ENCODE data around the gene ESR2. TPM values are rescaled to one million over a fixed set of nuclear protein-coding genes. Genes with fewer than 3 reads are reported as not detected.
"Not testable (repeated sequence)": the region's sequence is repeated elsewhere in the genome, so short reads cannot be mapped to it uniquely, and the experiment has no call there.

ESR2 gene
- total RNA-seq, 2 experiments from 2014 or later: not detected

DNA sequence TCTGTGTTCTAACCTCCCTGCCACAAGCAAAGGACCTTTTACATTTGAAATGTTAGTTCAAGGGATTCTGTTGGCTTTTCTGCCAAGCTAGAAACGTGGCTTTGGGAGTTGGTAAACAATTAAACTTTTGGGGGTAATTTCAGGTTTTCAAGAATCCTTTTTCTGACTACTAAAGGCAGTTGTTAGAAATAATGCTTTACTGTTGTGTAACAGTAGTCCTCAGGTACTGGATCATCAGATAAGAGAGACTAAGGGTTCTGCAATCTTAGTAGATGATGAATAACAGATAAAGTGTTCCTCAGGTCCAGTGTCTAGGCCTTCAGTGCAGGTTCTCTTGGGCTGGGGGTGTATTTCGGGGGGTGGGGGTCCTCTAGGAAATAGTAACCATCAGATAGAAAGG lies 249.1 kb downstream of the ESR2 start:
- H3K9me3 Mint-ChIP-seq: peaks cover 9% of the 10 kb centered on the region
- ChIA-PET CTCF (interaction anchor here (1.0 kb wide), 1 partner anchor 22 kb away, joined by 3 read pairs; no protein-coding TSS in a partner anchor), POLR2A (no interaction called here)
- DNase-seq: no peak
- peaks cover 1% of the 10 kb centered on the region for H3K4me1 Mint-ChIP-seq
- no peak overlapping the region for H3K4me3 Mint-ChIP-seq
- peaks cover 64% of the 10 kb centered on the region for H3K36me3 Mint-ChIP-seq (ENCODE audit: low read depth)
- no peaks in the 10 kb centered on the region for H3K27me3 Mint-ChIP-seq
- H3K27ac Mint-ChIP-seq: no peak overlapping the region

DNA sequence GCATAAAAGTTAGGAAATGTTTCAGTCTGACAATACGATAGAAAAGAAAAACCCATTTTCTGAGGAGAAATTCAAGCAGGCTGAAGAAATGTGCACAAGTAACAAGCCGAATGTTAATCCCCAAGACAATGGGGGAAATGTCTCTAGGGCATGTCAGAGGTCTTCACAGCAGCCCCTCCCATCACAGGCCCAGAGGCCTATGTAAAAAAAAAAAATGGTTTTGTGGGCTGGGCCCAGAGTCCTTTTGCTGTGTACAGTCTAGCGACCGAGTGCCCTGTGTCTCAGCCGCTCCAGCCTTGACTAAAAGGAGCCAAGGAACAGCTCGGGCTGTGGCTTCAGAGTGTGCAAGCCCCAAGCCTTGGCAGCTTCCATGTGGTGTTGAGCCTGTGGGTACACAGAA lies 250.9 kb downstream of the ESR2 start:
- H3K27me3 Mint-ChIP-seq, H3K27ac Mint-ChIP-seq, DNase-seq, H3K9me3 Mint-ChIP-seq, POLR2A ChIA-PET, CTCF ChIA-PET, H3K4me1 Mint-ChIP-seq, H3K4me3 Mint-ChIP-seq: not testable (repeated sequence)
- H3K36me3 Mint-ChIP-seq (ENCODE audit: low read depth): peaks cover 58% of the 10 kb centered on the region

DNA sequence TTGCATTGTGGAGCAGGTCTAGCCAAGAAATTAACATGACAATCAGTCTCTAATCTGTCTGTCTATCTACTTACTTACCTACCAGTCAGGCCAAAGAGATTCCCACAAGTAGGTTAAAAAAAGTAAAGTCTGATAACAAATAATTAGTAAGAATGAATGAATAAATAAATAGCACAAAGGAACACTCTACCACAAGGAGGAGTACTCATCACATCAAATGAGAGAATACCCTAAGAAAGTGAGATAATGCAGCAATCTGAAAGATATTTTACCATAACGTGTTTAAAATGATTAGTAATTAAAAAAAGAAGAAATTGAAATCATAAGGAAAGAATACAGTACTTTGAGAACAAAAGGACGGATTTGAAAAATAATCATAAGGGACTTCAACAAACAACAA lies 254.1 kb downstream of the ESR2 start:
- ChIA-PET POLR2A (no interaction called here), CTCF (no interaction called here)
- Mint-ChIP-seq H3K36me3 (ENCODE audit: low read depth) (peaks cover 57% of the 10 kb centered on the region), H3K9me3 (peaks cover 9% of the 10 kb centered on the region), H3K4me3 (no peak overlapping the region), H3K27me3 (no peaks in the 10 kb centered on the region), H3K27ac (no peak overlapping the region), H3K4me1 (peaks cover 1% of the 10 kb centered on the region)
- DNase-seq: no peak

DNA sequence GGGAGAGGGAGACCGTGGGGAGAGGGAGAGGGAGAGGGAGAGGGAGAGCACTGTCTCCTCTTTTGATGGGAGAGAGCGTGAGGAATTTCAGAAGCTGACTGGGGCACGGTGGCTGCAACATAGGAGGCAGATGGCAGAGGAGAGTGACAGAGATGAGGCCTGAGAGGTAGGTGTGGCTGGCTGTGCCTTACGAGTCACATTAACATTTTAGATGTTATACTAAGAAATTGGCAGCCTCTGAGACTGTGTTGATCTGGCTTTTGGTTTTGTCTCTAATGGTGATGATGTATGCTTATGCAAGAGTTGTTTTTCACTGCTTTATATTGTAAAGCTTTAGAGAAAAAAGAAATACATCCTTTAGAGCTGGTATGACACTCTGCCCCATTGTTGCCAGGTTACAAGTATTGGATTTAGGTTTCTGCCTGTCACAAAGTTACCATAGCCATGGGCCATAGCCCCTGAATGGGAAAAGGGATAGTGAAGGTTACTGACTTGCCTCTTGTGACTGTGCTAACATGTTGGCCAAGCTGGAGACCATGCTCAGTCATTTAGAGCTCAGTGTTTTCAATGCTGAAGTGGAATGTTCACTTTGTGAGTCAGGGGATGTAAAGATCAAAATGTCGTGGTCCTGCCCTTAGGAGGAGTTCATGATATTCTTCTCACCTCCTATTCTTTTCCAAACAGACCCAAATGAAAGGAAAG lies 255.2 kb downstream of the ESR2 start:
- Mint-ChIP-seq H3K27me3 (no peaks in the 10 kb centered on the region), H3K27ac (no peak overlapping the region), H3K4me3 (no peak overlapping the region), H3K36me3 (ENCODE audit: low read depth) (peaks cover 56% of the 10 kb centered on the region), H3K4me1 (peaks cover 1% of the 10 kb centered on the region), H3K9me3 (peaks cover 9% of the 10 kb centered on the region)
- DNase-seq: no peak
- POLR2A ChIA-PET: no interaction called here
- CTCF ChIA-PET: no interaction called here

DNA sequence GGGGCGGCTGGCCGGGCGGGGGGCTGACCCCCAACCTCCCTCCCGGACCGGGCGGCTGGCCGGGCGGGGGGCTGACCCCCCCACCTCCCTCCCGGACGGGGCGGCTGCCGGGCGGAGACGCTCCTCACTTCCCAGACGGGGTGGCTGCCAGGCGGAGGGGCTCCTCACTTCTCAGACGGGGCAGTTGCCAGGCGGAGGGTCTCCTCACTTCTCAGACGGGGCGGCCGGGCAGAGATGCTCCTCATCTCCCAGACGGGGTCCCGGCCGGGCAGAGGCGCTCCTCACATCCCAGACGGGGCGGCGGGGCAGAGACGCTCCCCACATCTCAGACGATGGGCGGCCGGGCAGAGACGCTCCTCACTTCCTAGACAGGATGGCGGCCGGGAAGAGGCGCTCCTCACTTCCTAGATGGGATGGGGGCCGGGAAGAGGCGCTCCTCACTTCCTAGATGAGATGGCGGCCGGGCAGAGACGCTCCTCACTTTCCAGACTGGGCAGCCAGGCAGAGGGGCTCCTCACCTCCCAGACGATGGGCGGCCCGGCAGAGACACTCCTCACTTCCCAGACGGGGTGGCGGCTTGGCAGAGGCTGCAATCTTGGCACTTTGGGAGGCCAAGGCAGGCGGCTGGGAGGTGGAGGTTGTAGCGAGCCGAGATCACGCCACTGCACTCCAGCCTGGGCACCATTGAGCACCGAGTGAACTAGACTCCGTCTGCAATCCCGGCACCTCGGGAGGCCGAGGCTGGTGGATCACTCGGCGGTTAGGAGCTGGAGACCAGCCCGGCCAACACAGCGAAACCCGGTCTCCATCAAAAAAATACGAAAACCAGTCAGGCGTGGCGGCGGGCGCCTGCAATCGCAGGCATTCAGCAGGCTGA lies 256.1 kb downstream of the ESR2 start:
- DNase-seq, H3K27me3 Mint-ChIP-seq, H3K9me3 Mint-ChIP-seq, H3K4me1 Mint-ChIP-seq, POLR2A ChIA-PET, H3K27ac Mint-ChIP-seq, H3K4me3 Mint-ChIP-seq, CTCF ChIA-PET: not testable (repeated sequence)
- peaks cover 50% of the 10 kb centered on the region for H3K36me3 Mint-ChIP-seq (ENCODE audit: low read depth)

GRCh38 chr14:64035143-64035542 lies 259.0 kb downstream of the ESR2 start:
- Mint-ChIP-seq H3K9me3 (no peaks in the 10 kb centered on the region), H3K4me3 (no peak overlapping the region), H3K27ac (no peak overlapping the region), H3K27me3 (no peaks in the 10 kb centered on the region), H3K36me3 (ENCODE audit: low read depth) (peaks cover 47% of the 10 kb centered on the region), H3K4me1 (no peaks in the 10 kb centered on the region)
- DNase-seq: no peak
- CTCF ChIA-PET: no interaction called here
- POLR2A ChIA-PET: no interaction called here

Small RNAs within 50 kb of the gene (microRNA-seq; reads per million reads assigned to microRNA genes)
- not detected for gene MIR548H1 (ENCODE audit: borderline microRNAs expressed, borderline replicate concordance)

Other genes starting within 250 kb of the ESR2 start
- 100 to 1,000 TPM; 165 to 166 TPM for gene MTHFD1, start 94.0 kb upstream of the ESR2 start, total RNA-seq
- gene AKAP5, start 171.1 kb upstream of the ESR2 start, total RNA-seq: under 1 TPM; 0.89 to 0.99 TPM
- gene ZBTB25, start 209.5 kb upstream of the ESR2 start, total RNA-seq: 10 to 100 TPM; 29.2 to 31.2 TPM
- 10 to 100 TPM; 66.7 to 71.1 TPM for gene ZBTB1, start 210.4 kb upstream of the ESR2 start, total RNA-seq
- 1 to 10 TPM; 2.2 to 2.4 TPM for gene HSPA2, start 246.4 kb upstream of the ESR2 start, total RNA-seq

Measured in activated CD4-positive, alpha-beta T cell treated with anti-CD3 and anti-CD28 coated beads, Interleukin-2, amount 10 ng/mL, durations not matched to agents 7 days and 5 days (primary cell).